Gastroesophageal sphincter (tissue), 3 donors: ENCODE data around the gene SPACA5.

Experiments
- POLR2A ChIP-seq, 2 donors: fragments of 450-650 bp; IDR thresholded peaks; one replicate each; pipeline ENCODE4 v1.6.1; 2017; ENCODE audit warnings: antibody characterized with exemption in 2 of 2, mild to moderate bottlenecking in 2 of 2, moderate library complexity in 1 of 2
- POLR2AphosphoS5 ChIP-seq: sonication (generic); formaldehyde crosslinking; IDR thresholded peaks from one replicate; pipeline ENCODE4 v1.6.1; 2017; ENCODE audit warnings: antibody characterized with exemption
- TF ChIP-seq, protein P1 (sequence below), 4 experiments: fragments of 200-600 bp in 2 of 4; fragments of 450-650 bp in 2 of 4; sonication (generic) in 1 of 4; IDR thresholded peaks; one replicate each; pipeline ENCODE4 v1.5.1; 2017 to 2019; ENCODE audit warnings: antibody characterized with exemption in 4 of 4, mild to moderate bottlenecking in 2 of 4, moderate library complexity in 2 of 4

DNA sequence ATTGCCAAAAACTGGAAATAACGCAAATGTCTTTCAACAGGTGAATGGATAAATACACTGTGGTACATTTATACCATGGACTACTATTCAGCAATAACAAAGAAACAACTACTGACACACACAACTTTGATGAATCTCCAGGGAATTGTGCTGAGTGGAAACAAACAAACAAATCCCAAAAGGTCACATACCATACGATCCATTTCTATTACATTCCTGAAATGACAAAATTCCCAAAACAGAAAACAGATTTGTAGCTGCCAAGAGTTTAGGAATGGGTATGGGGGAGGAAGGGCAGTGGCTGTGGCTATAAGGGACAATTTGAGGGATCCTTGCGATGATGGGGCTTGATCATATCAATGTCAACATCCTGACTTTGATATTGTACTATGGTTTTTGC lies 5.5 kb upstream of the SPACA5 start:
- TF ChIP-seq, protein P1, sequence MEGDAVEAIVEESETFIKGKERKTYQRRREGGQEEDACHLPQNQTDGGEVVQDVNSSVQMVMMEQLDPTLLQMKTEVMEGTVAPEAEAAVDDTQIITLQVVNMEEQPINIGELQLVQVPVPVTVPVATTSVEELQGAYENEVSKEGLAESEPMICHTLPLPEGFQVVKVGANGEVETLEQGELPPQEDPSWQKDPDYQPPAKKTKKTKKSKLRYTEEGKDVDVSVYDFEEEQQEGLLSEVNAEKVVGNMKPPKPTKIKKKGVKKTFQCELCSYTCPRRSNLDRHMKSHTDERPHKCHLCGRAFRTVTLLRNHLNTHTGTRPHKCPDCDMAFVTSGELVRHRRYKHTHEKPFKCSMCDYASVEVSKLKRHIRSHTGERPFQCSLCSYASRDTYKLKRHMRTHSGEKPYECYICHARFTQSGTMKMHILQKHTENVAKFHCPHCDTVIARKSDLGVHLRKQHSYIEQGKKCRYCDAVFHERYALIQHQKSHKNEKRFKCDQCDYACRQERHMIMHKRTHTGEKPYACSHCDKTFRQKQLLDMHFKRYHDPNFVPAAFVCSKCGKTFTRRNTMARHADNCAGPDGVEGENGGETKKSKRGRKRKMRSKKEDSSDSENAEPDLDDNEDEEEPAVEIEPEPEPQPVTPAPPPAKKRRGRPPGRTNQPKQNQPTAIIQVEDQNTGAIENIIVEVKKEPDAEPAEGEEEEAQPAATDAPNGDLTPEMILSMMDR (IDR thresholded peaks at IDR 0.05), result no peak
- TF ChIP-seq POLR2A (IDR thresholded peaks at IDR 0.05), result no peak
- TF ChIP-seq POLR2AphosphoS5, result no peak
